WTC11 (cell line): Measurements from ENCODE around the gene PTPRN2. TPM values are rescaled to one million over a fixed set of nuclear protein-coding genes. Genes with fewer than 3 reads are reported as not detected.

Experiments used
- ATAC-seq: fragments of 200-7000 bp; cut with Tn5 transposase; 2 replicates; pipeline ENCODE4 v1.10.0; 2021; ENCODE audit warnings: mild to moderate bottlenecking, moderate library complexity
- CTCF ChIA-PET: fragments of 300-600 bp; sonication (Branson Sonifier 250); formaldehyde crosslinking; loops from one replicate; lab custom pipeline; 2021; ENCODE audit warnings: antibody characterized with exemption; lab: Charles Lee
- POLR2A ChIA-PET: fragments of 350-600 bp; sonication (Branson Sonifier 250); formaldehyde crosslinking; loops from one replicate; lab custom pipeline; 2021; ENCODE audit warnings: antibody characterized with exemption; lab: Charles Lee
- DNase-seq: peaks from one replicate; pipeline ENCODE4 v3.0.0; 2021; ENCODE audit warnings: low spot score
- H3K27ac Mint-ChIP-seq: 2 replicates; pipeline ENCODE4 v1.8.0; 2021; ENCODE audit warnings: mixed read lengths
- H3K27me3 Mint-ChIP-seq: 2 replicates; pipeline ENCODE4 v1.8.0; 2021; ENCODE audit warnings: low read depth, mild to moderate bottlenecking, moderate library complexity, mixed read lengths
- H3K36me3 Mint-ChIP-seq: 2 replicates; pipeline ENCODE4 v1.8.0; 2021; ENCODE audit warnings: mixed read lengths
- H3K4me1 Mint-ChIP-seq: 2 replicates; pipeline ENCODE4 v1.8.0; 2022; ENCODE audit warnings: mixed read lengths
- H3K4me3 Mint-ChIP-seq: 2 replicates; pipeline ENCODE4 v1.8.0; 2021; ENCODE audit warnings: mild to moderate bottlenecking, moderate library complexity, mixed read lengths
- H3K9me3 Mint-ChIP-seq: 2 replicates; pipeline ENCODE4 v1.8.0; 2021; ENCODE audit warnings: mixed read lengths
- CREM ChIP-seq: sonication (generic); formaldehyde crosslinking; IDR thresholded peaks from 2 replicates; pipeline ENCODE4 v1.8.1; 2022; ENCODE audit warnings: mild to moderate bottlenecking, missing genetic modification reagents, moderate library complexity
- EMX1 ChIP-seq: fragments of 250-450 bp; sonication (Bioruptor Pico); IDR thresholded peaks from 2 replicates; pipeline ENCODE4 v1.8.0; 2021; ENCODE audit warnings: mild to moderate bottlenecking
- ETV6 ChIP-seq: sonication (generic); formaldehyde crosslinking; IDR thresholded peaks from 2 replicates; pipeline ENCODE4 v1.8.1; 2022; ENCODE audit warnings: mild to moderate bottlenecking, missing genetic modification reagents
- FOXJ3 ChIP-seq: sonication (generic); formaldehyde crosslinking; IDR thresholded peaks from 2 replicates; pipeline ENCODE4 v1.9.0; 2021; ENCODE audit warnings: missing genetic modification reagents, mild to moderate bottlenecking, borderline replicate concordance
- FOXP1 ChIP-seq: sonication (generic); formaldehyde crosslinking; IDR thresholded peaks from 2 replicates; pipeline ENCODE4 v1.8.0; 2022; ENCODE audit warnings: missing genetic modification reagents, mild to moderate bottlenecking, moderate library complexity, borderline replicate concordance
- GABPB1 ChIP-seq: sonication (generic); formaldehyde crosslinking; IDR thresholded peaks from 2 replicates; pipeline ENCODE4 v1.8.1; 2023; ENCODE audit warnings: mild to moderate bottlenecking, missing genetic modification reagents
- GRHL2 ChIP-seq: fragments of 250-450 bp; sonication (Bioruptor Pico); IDR thresholded peaks from 2 replicates; pipeline ENCODE4 v1.8.0; 2022; ENCODE audit warnings: mild to moderate bottlenecking, moderate library complexity; ENCODE audit not compliant: insufficient replicate concordance, severe bottlenecking
- GTF2I ChIP-seq: fragments of 250-450 bp; sonication (Bioruptor Pico); conservative IDR thresholded peaks from 2 replicates; pipeline ENCODE4 v1.4.0; 2021; ENCODE audit warnings: mild to moderate bottlenecking
- HMGA2 ChIP-seq: fragments of 250-450 bp; sonication (Bioruptor Pico); IDR thresholded peaks from 2 replicates; pipeline ENCODE4 v1.4.0; 2021; ENCODE audit warnings: mild to moderate bottlenecking, moderate library complexity
- NFYB ChIP-seq: sonication (generic); formaldehyde crosslinking; conservative IDR thresholded peaks from 2 replicates; pipeline ENCODE4 v1.8.0; 2022; ENCODE audit warnings: low read depth, missing genetic modification reagents
- NR2C2 ChIP-seq: sonication (generic); formaldehyde crosslinking; IDR thresholded peaks from 2 replicates; pipeline ENCODE4 v1.8.0; 2022; ENCODE audit warnings: mild to moderate bottlenecking, missing genetic modification reagents
- NR3C1 ChIP-seq: sonication (generic); formaldehyde crosslinking; conservative IDR thresholded peaks from 2 replicates; pipeline ENCODE4 v1.8.1; 2023; ENCODE audit warnings: low read depth, mild to moderate bottlenecking, missing genetic modification reagents
- OVOL2 ChIP-seq: fragments of 250-450 bp; sonication (Bioruptor Pico); IDR thresholded peaks from 2 replicates; pipeline ENCODE4 v1.9.0; 2021; ENCODE audit warnings: mild to moderate bottlenecking, borderline replicate concordance
- SMAD3 ChIP-seq: sonication (generic); formaldehyde crosslinking; IDR thresholded peaks from 2 replicates; pipeline ENCODE4 v1.8.0; 2022; ENCODE audit warnings: missing genetic modification reagents, mild to moderate bottlenecking, borderline replicate concordance
- ZBTB21 ChIP-seq: sonication (generic); formaldehyde crosslinking; IDR thresholded peaks from 2 replicates; pipeline ENCODE4 v1.8.1; 2023; ENCODE audit warnings: mild to moderate bottlenecking, missing genetic modification reagents, borderline replicate concordance
- ZNF121 ChIP-seq: sonication (generic); formaldehyde crosslinking; IDR thresholded peaks from 2 replicates; pipeline ENCODE4 v1.8.0; 2023; ENCODE audit warnings: missing genetic modification reagents
- ZNF232 ChIP-seq: sonication (generic); formaldehyde crosslinking; IDR thresholded peaks from 2 replicates; pipeline ENCODE4 v1.8.0; 2022; ENCODE audit warnings: mild to moderate bottlenecking, missing genetic modification reagents
- ZNF671 ChIP-seq: fragments of 250-450 bp; sonication (Bioruptor Pico); IDR thresholded peaks from 2 replicates; pipeline ENCODE4 v1.8.0; 2021; ENCODE audit warnings: mild to moderate bottlenecking
- total RNA-seq: library from RNA; stranded (reverse); gene quantifications from 3 replicates; pipeline ENCODE4 v1.2.3, GENCODE V29; 2021
- TF ChIP-seq, protein P1 (sequence below): fragments of 200-600 bp; IDR thresholded peaks from 2 replicates; pipeline ENCODE4 v1.8.0; 2022; ENCODE audit warnings: antibody characterized with exemption
- TF ChIP-seq, protein P2 (sequence below): fragments of 250-450 bp; sonication (Bioruptor Pico); IDR thresholded peaks from 2 replicates; pipeline ENCODE4 v1.9.0; 2021; ENCODE audit warnings: mild to moderate bottlenecking, borderline replicate concordance
- TF ChIP-seq, protein P3 (sequence below): sonication (generic); formaldehyde crosslinking; IDR thresholded peaks from 2 replicates; pipeline ENCODE4 v1.8.1; 2022; ENCODE audit warnings: mild to moderate bottlenecking, missing genetic modification reagents, moderate library complexity, borderline replicate concordance
- TF ChIP-seq, protein P4 (sequence below): sonication (generic); formaldehyde crosslinking; IDR thresholded peaks from 2 replicates; pipeline ENCODE4 v1.8.1; 2022; ENCODE audit warnings: low read depth, mild to moderate bottlenecking, moderate library complexity, missing genetic modification reagents, borderline replicate concordance
- TF ChIP-seq, protein P5 (sequence below): sonication (generic); formaldehyde crosslinking; IDR thresholded peaks from 2 replicates; pipeline ENCODE4 v1.8.1; 2022; ENCODE audit warnings: low read depth, missing genetic modification reagents, borderline replicate concordance

PTPRN2 gene
- total RNA-seq, 1 experiment from 2014 or later: 4.7 TPM

DNA sequence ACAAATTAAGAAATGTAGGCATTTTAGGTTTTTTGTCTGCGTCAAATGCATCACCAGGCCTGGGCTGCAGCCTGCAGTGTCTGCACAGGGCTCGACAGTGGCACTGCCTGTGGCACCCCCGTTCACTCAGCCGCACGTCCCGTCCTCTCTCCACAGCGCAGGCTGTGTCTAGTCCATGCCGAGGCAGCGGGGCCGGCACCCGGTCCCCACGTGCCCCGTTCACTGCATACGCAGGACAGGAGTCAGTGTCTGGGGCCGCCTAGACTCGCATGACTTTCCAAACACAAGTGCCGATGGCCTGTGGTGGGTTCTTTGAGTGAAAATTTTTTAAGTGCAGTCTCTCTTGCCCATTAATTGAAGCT, 446.4 kb downstream of the PTPRN2 start (continued):
- TF ChIP-seq, protein P1, sequence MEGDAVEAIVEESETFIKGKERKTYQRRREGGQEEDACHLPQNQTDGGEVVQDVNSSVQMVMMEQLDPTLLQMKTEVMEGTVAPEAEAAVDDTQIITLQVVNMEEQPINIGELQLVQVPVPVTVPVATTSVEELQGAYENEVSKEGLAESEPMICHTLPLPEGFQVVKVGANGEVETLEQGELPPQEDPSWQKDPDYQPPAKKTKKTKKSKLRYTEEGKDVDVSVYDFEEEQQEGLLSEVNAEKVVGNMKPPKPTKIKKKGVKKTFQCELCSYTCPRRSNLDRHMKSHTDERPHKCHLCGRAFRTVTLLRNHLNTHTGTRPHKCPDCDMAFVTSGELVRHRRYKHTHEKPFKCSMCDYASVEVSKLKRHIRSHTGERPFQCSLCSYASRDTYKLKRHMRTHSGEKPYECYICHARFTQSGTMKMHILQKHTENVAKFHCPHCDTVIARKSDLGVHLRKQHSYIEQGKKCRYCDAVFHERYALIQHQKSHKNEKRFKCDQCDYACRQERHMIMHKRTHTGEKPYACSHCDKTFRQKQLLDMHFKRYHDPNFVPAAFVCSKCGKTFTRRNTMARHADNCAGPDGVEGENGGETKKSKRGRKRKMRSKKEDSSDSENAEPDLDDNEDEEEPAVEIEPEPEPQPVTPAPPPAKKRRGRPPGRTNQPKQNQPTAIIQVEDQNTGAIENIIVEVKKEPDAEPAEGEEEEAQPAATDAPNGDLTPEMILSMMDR: no peak
- TF ChIP-seq NR2C2 (CRISPR knock-in tag): no peak
- no peak for TF ChIP-seq FOXJ3
- TF ChIP-seq ZNF671: no peak
- TF ChIP-seq SMAD3 (CRISPR knock-in tag): no peak
- no peak for TF ChIP-seq FOXP1
- TF ChIP-seq ETV6 (CRISPR knock-in tag): no peak
- TF ChIP-seq, all 79 proteins: peak for 0

DNA sequence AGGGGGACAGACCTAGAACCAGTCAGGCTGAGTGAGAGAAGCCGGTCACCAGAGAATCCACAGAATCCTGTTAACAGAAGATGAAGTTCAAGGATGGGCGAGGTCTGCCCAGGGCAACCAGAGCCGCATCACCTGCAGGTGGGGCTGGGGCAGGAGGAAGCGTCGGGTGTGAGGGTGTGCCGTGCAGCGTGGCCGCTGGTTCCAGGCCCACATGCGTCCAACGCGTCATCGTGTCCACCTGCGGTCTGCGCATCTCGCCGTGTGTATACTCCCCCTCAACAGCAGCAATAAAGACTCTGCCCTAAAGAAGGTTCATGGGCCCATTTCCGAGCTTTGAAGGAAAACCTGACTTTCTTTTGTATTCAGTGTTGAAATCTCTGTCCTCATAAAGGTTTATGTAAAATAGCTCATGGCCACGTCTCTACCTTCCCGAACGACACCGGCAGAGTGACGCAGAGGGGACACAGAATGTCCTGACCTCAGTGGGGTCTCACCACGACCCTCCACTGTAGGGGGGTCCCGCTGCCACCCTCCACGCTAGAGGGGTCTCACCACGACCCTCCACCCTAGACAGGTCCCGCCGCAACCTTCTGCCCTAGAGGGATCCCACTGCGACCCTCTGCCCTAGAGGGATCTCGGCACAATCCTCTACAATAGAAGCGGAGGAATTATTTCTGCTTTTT, 446.9 kb downstream of the PTPRN2 start:
- ChIA-PET POLR2A (no interaction called here), CTCF (no interaction called here)
- Mint-ChIP-seq H3K27ac (no peak overlapping the region), H3K4me1 (0 out of 2 replicates have a peak, but pooled peaks cover 5% of the 10 kb centered on the region), H3K27me3 (peaks cover 4% of the 10 kb centered on the region; the same call in 1 of the 2 replicates), H3K9me3 (peaks cover 28% of the 10 kb centered on the region), H3K36me3 (peaks cover 33% of the 10 kb centered on the region), H3K4me3 (no peak overlapping the region)
- ATAC-seq (no peak), DNase-seq (no peak)
- TF ChIP-seq NR3C1 (CRISPR knock-in tag): no peak
- no peak for TF ChIP-seq GABPB1
- no peak for TF ChIP-seq NR2C2 (CRISPR knock-in tag)
- TF ChIP-seq GTF2I (CRISPR knock-in tag): no peak
- TF ChIP-seq GRHL2: no peak
- TF ChIP-seq OVOL2 (CRISPR knock-in tag): no peak
- no peak for TF ChIP-seq ZBTB21
- no peak for TF ChIP-seq NFYB (CRISPR knock-in tag)
- no peak for TF ChIP-seq FOXP1
- no peak for TF ChIP-seq HMGA2
- no peak for TF ChIP-seq EMX1 (CRISPR knock-in tag)
- no peak for TF ChIP-seq ZNF232 (CRISPR knock-in tag)
- TF ChIP-seq, protein P2, sequence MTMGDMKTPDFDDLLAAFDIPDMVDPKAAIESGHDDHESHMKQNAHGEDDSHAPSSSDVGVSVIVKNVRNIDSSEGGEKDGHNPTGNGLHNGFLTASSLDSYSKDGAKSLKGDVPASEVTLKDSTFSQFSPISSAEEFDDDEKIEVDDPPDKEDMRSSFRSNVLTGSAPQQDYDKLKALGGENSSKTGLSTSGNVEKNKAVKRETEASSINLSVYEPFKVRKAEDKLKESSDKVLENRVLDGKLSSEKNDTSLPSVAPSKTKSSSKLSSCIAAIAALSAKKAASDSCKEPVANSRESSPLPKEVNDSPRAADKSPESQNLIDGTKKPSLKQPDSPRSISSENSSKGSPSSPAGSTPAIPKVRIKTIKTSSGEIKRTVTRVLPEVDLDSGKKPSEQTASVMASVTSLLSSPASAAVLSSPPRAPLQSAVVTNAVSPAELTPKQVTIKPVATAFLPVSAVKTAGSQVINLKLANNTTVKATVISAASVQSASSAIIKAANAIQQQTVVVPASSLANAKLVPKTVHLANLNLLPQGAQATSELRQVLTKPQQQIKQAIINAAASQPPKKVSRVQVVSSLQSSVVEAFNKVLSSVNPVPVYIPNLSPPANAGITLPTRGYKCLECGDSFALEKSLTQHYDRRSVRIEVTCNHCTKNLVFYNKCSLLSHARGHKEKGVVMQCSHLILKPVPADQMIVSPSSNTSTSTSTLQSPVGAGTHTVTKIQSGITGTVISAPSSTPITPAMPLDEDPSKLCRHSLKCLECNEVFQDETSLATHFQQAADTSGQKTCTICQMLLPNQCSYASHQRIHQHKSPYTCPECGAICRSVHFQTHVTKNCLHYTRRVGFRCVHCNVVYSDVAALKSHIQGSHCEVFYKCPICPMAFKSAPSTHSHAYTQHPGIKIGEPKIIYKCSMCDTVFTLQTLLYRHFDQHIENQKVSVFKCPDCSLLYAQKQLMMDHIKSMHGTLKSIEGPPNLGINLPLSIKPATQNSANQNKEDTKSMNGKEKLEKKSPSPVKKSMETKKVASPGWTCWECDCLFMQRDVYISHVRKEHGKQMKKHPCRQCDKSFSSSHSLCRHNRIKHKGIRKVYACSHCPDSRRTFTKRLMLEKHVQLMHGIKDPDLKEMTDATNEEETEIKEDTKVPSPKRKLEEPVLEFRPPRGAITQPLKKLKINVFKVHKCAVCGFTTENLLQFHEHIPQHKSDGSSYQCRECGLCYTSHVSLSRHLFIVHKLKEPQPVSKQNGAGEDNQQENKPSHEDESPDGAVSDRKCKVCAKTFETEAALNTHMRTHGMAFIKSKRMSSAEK (CRISPR knock-in tag): no peak
- TF ChIP-seq, protein P3, sequence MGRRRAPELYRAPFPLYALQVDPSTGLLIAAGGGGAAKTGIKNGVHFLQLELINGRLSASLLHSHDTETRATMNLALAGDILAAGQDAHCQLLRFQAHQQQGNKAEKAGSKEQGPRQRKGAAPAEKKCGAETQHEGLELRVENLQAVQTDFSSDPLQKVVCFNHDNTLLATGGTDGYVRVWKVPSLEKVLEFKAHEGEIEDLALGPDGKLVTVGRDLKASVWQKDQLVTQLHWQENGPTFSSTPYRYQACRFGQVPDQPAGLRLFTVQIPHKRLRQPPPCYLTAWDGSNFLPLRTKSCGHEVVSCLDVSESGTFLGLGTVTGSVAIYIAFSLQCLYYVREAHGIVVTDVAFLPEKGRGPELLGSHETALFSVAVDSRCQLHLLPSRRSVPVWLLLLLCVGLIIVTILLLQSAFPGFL (CRISPR knock-in tag): no peak
- TF ChIP-seq, protein P4, sequence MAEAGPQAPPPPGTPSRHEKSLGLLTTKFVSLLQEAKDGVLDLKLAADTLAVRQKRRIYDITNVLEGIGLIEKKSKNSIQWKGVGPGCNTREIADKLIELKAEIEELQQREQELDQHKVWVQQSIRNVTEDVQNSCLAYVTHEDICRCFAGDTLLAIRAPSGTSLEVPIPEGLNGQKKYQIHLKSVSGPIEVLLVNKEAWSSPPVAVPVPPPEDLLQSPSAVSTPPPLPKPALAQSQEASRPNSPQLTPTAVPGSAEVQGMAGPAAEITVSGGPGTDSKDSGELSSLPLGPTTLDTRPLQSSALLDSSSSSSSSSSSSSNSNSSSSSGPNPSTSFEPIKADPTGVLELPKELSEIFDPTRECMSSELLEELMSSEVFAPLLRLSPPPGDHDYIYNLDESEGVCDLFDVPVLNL (CRISPR knock-in tag): no peak
- no peak for TF ChIP-seq CREM (CRISPR knock-in tag)
- TF ChIP-seq, protein P5, sequence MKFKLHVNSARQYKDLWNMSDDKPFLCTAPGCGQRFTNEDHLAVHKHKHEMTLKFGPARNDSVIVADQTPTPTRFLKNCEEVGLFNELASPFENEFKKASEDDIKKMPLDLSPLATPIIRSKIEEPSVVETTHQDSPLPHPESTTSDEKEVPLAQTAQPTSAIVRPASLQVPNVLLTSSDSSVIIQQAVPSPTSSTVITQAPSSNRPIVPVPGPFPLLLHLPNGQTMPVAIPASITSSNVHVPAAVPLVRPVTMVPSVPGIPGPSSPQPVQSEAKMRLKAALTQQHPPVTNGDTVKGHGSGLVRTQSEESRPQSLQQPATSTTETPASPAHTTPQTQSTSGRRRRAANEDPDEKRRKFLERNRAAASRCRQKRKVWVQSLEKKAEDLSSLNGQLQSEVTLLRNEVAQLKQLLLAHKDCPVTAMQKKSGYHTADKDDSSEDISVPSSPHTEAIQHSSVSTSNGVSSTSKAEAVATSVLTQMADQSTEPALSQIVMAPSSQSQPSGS (CRISPR knock-in tag): no peak
- TF ChIP-seq ZNF121: no peak
